GM23248 (cell line): ENCODE measurements around the gene PODN. TPM values are rescaled to one million over a fixed set of nuclear protein-coding genes. Genes with fewer than 3 reads are reported as not detected.

ENCODE experiments used
- DNase-seq: peaks from one replicate; pipeline ENCODE4 v3.0.0-alpha.2; 2015
- H2AFZ ChIP-seq: fragments of 200-600 bp; sonication (generic); 2 replicates; pipeline ENCODE4 v1.6.1; 2016; ENCODE audit warnings: antibody characterized with exemption
- H3F3A ChIP-seq: fragments of 200-600 bp; sonication (generic); 2 replicates; pipeline ENCODE4 v1.6.1; 2016; ENCODE audit warnings: mild to moderate bottlenecking, antibody characterized with exemption, mixed run types; ENCODE audit not compliant: insufficient read depth
- H3K27ac ChIP-seq: fragments of 200-600 bp; sonication (generic); 2 replicates; pipeline ENCODE4 v1.5.1; 2016; ENCODE audit warnings: mild to moderate bottlenecking
- H3K27me3 ChIP-seq: fragments of 200-600 bp; sonication (generic); replicated peaks from 2 replicates; pipeline ENCODE4 v1.6.1; 2016; ENCODE audit warnings: mild to moderate bottlenecking; ENCODE audit not compliant: insufficient read depth
- H3K36me3 ChIP-seq: fragments of 200-600 bp; sonication (generic); 2 replicates; pipeline ENCODE4 v1.6.1; 2016; ENCODE audit warnings: low read depth, mild to moderate bottlenecking
- H3K4me1 ChIP-seq: fragments of 200-600 bp; sonication (generic); 2 replicates; pipeline ENCODE4 v1.6.1; 2016; ENCODE audit warnings: mild to moderate bottlenecking; ENCODE audit not compliant: insufficient read depth
- H3K4me2 ChIP-seq: fragments of 200-600 bp; sonication (generic); one replicate; pipeline ENCODE4 v1.6.1; 2016; ENCODE audit warnings: mild to moderate bottlenecking; ENCODE audit not compliant: unreplicated experiment
- H3K4me3 ChIP-seq: fragments of 200-600 bp; sonication (generic); 2 replicates; pipeline ENCODE4 v1.5.1; 2016; ENCODE audit warnings: mild to moderate bottlenecking
- H3K79me2 ChIP-seq: fragments of 200-600 bp; sonication (generic); 2 replicates; pipeline ENCODE4 v1.6.1; 2016; ENCODE audit warnings: mild to moderate bottlenecking; ENCODE audit not compliant: insufficient read depth
- H3K9ac ChIP-seq: fragments of 200-600 bp; sonication (generic); 2 replicates; pipeline ENCODE4 v1.6.1; 2016; ENCODE audit warnings: mild to moderate bottlenecking
- H3K9me2 ChIP-seq: fragments of 200-600 bp; sonication (generic); 2 replicates; pipeline ENCODE4 v1.6.1; 2016; ENCODE audit warnings: mixed run types, mild to moderate bottlenecking, moderate library complexity; ENCODE audit not compliant: insufficient read depth
- H3K9me3 ChIP-seq: fragments of 200-600 bp; sonication (generic); one replicate; pipeline ENCODE4 v1.6.1; 2017; ENCODE audit warnings: low read depth
- H4K20me1 ChIP-seq: fragments of 200-600 bp; sonication (generic); 2 replicates; pipeline ENCODE4 v1.6.0; 2016; ENCODE audit not compliant: insufficient read depth
- EZH2 ChIP-seq: fragments of 200-600 bp; sonication (generic); IDR thresholded peaks from 2 replicates; pipeline ENCODE4 v1.6.1; 2018; ENCODE audit warnings: antibody characterized with exemption, mild to moderate bottlenecking; ENCODE audit not compliant: insufficient read depth, poor library complexity, severe bottlenecking
- EZH2phosphoT487 ChIP-seq: fragments of 200-600 bp; sonication (generic); IDR thresholded peaks from 2 replicates; pipeline ENCODE4 v1.6.1; 2018; ENCODE audit warnings: antibody characterized with exemption, moderate library complexity, mild to moderate bottlenecking, low read depth; ENCODE audit not compliant: insufficient read depth
- WGBS, 2 experiments: methylation state at CpG; one replicate each; pipeline ENCODE4 v1.1.6; 2015 to 2017; ENCODE audit warnings: low lambda C conversion rate in 2 of 2, low coverage in 1 of 2; ENCODE audit errors: missing lambda C conversion rate in 2 of 2; 5-methylcytosine and 5-hydroxymethylcytosine counted together
- in situ Hi-C: fragments of 300-500 bp; cut with MboI; formaldehyde crosslinking; loops from 2 replicates; pipeline ENCODE4 v1.15.0; 2020
- polyA plus RNA-seq: library from polyadenylated mRNA; unstranded; fragments of >200 nt; fragmentation: Nextera tagmentation; extraction: Ambion mirVana; gene quantifications from 2 replicates; pipeline ENCODE4 v1.2.1, GENCODE V29; 2016
- total RNA-seq: library from RNA; depleted of rRNA; stranded (reverse); fragments of >200 nt; shearing (Covaris generic); gene quantifications from 2 replicates; pipeline ENCODE4 v1.2.3, GENCODE V29; 2014

The PODN gene
- total and polyA plus RNA-seq, 2 experiments from 2014 or later = 54.8 to 71.6 TPM

- Histone ChIP-seq H3K79me2 (no peaks in the 10 kb centered on the region), H3K9me2 (no peaks in the 10 kb centered on the region), H3K27ac (no peak overlapping the region), H3K4me2 (no peak overlapping the region), H3K36me3 (no peaks in the 10 kb centered on the region), H3K9ac (no peak overlapping the region), H4K20me1 (no peaks in the 10 kb centered on the region), H3F3A (no peaks in the 10 kb centered on the region), H3K27me3 (no peaks in the 10 kb centered on the region), H3K4me3 (no peak overlapping the region), H3K4me1 (no peaks in the 10 kb centered on the region), H3K9me3 (no peaks in the 10 kb centered on the region), H2AFZ (no peak overlapping the region)
- 69 to 70% methylated on average over 13 of the region's 13 CpGs for WGBS, 2 experiments
- DNase-seq = no peak
- in situ Hi-C loops = no loop called here
- no peak for TF ChIP-seq EZH2phosphoT487
- no peak for TF ChIP-seq EZH2
Measured at GRCh38 chr1:53066891-53067738, 5.1 kb downstream of the PODN start.

- H3K4me1 ChIP-seq = no peaks in the 10 kb centered on the region
- H3K9me2 ChIP-seq = no peaks in the 10 kb centered on the region
- no peak overlapping the region for H3K4me3 ChIP-seq
- no peaks in the 10 kb centered on the region for H3K79me2 ChIP-seq
- in situ Hi-C loops = no loop called here
- no peak overlapping the region for H3K27ac ChIP-seq
- no peak for TF ChIP-seq EZH2phosphoT487
- no peak for TF ChIP-seq EZH2
- H3K4me2 ChIP-seq = no peak overlapping the region
- no peak overlapping the region for H2AFZ ChIP-seq
- H3K9ac ChIP-seq = no peak overlapping the region
- no peaks in the 10 kb centered on the region for H4K20me1 ChIP-seq
- no peaks in the 10 kb centered on the region for H3K36me3 ChIP-seq
- H3F3A ChIP-seq = no peaks in the 10 kb centered on the region
- no peak for DNase-seq
- WGBS, 2 experiments = 63 to 84% methylated on average over 2 of the region's 2 CpGs
- H3K27me3 ChIP-seq = no peaks in the 10 kb centered on the region
- H3K9me3 ChIP-seq = no peaks in the 10 kb centered on the region
Measured at GRCh38 chr1:53067886-53068285, 5.9 kb downstream of the PODN start.

- H3K27ac ChIP-seq = no peak overlapping the region
- H3K9me2 ChIP-seq = no peaks in the 10 kb centered on the region
- H4K20me1 ChIP-seq = no peaks in the 10 kb centered on the region
- no peak overlapping the region for H3K4me3 ChIP-seq
- no peaks in the 10 kb centered on the region for H3K4me1 ChIP-seq
- no peak overlapping the region for H3K9ac ChIP-seq
- no peak overlapping the region for H2AFZ ChIP-seq
- no peaks in the 10 kb centered on the region for H3K27me3 ChIP-seq
- in situ Hi-C loops = no loop called here
- no peaks in the 10 kb centered on the region for H3F3A ChIP-seq
- TF ChIP-seq EZH2phosphoT487 = no peak
- no peak for TF ChIP-seq EZH2
- DNase-seq = no peak
- H3K36me3 ChIP-seq = no peaks in the 10 kb centered on the region
- H3K79me2 ChIP-seq = no peaks in the 10 kb centered on the region
- no peaks in the 10 kb centered on the region for H3K9me3 ChIP-seq
- no peak overlapping the region for H3K4me2 ChIP-seq
- WGBS, 2 experiments = 91 to 97% methylated on average over 7 of the region's 7 CpGs
Measured at GRCh38 chr1:53068314-53069099, 6.5 kb downstream of the PODN start.

GRCh38 chr1:53069265-53069662, 7.3 kb downstream of the PODN start:
- in situ Hi-C loops = no loop called here
- no peaks in the 10 kb centered on the region for H3K9me2 ChIP-seq
- H3K9ac ChIP-seq = no peak overlapping the region
- H4K20me1 ChIP-seq = no peaks in the 10 kb centered on the region
- no peak overlapping the region for H3K4me2 ChIP-seq
- no peaks in the 10 kb centered on the region for H3K36me3 ChIP-seq
- H3K27me3 ChIP-seq = no peaks in the 10 kb centered on the region
- no peaks in the 10 kb centered on the region for H3K4me1 ChIP-seq
- no peak overlapping the region for H3K4me3 ChIP-seq
- no peaks in the 10 kb centered on the region for H3K79me2 ChIP-seq
- 90 to 93% methylated on average over 7 of the region's 7 CpGs for WGBS, 2 experiments
- DNase-seq = no peak
- H3K9me3 ChIP-seq = no peaks in the 10 kb centered on the region
- no peak for TF ChIP-seq EZH2phosphoT487
- TF ChIP-seq EZH2 = no peak
- H3K27ac ChIP-seq = no peak overlapping the region
- H3F3A ChIP-seq = no peaks in the 10 kb centered on the region
- no peak overlapping the region for H2AFZ ChIP-seq
